HepG2 (cell line): ENCODE data around the gene UCN3. TPM values are rescaled to one million over a fixed set of nuclear protein-coding genes. Genes with fewer than 3 reads are reported as not detected.

Source experiments
- ATAC-seq: fragments of 200-7000 bp; cut with Tn5 transposase; 3 replicates; pipeline ENCODE4 v1.9.1; 2020; ENCODE audit warnings: mild to moderate bottlenecking, moderate library complexity
- BruUV-seq: library from RNA; stranded (reverse); fragments of 400-500 nt; replicated peaks from 2 replicates; lab custom pipeline; 2021; lab: Mats Ljungman, UMichigan
- CTCF ChIA-PET: fragments of 300-600 bp; formaldehyde crosslinking; extraction: SDS; loops from one replicate; lab custom pipeline; 2021; ENCODE audit warnings: low total read pairs, inconsistent platforms, low intra/inter-chr PET ratio; lab: Yijun Ruan, JAX
- POLR2A ChIA-PET: fragments of 350-600 bp; sonication (Branson Sonifier 250); formaldehyde crosslinking; loops from one replicate; lab custom pipeline; 2020; ENCODE audit warnings: antibody characterized with exemption, inconsistent platforms; lab: Yijun Ruan, JAX
- DNase-seq: peaks from one replicate; pipeline ENCODE4 v3.0.0-alpha.2; 2015; ENCODE audit warnings: low spot score
- FAIRE-seq: peaks from 3 replicates; lab custom pipeline; 2011; peaks lifted over from hg19 to GRCh38; lab: Jason Lieb, UNC
- H2AFZ ChIP-seq: one replicate; pipeline ENCODE4 v1.6.1; 2011; ENCODE audit warnings: low read length, inconsistent platforms
- H3K27ac ChIP-seq: fragments of 300-600 bp; 3 replicates; pipeline ENCODE4 v1.8.0; 2011; ENCODE audit warnings: mixed run types, mild to moderate bottlenecking, mixed read lengths, low read length, inconsistent platforms; ENCODE audit not compliant: insufficient read depth; ENCODE audit errors: extremely low read length
- H3K27me3 ChIP-seq, 2 experiments: fragments of 200-600 bp in 1 of 2; 2 replicates in 1 of 2; 3 replicates in 1 of 2; pipeline versions ENCODE4 v1.6.0 to v1.8.0; 2011; ENCODE audit warnings: low read length in 2 of 2, mild to moderate bottlenecking in 2 of 2, moderate library complexity in 2 of 2, inconsistent platforms in 1 of 2; ENCODE audit not compliant: insufficient read depth in 2 of 2, control insufficient read depth in 1 of 2
- H3K36me3 ChIP-seq, 2 experiments: fragments of 200-600 bp in 1 of 2; replicated peaks in 1 of 2; 2 replicates in 1 of 2; 3 replicates in 1 of 2; pipeline versions ENCODE4 v1.5.1 to v1.8.0; 2011; ENCODE audit warnings: low read length in 2 of 2, inconsistent platforms in 1 of 2; ENCODE audit not compliant: insufficient read depth in 2 of 2, control insufficient read depth in 1 of 2
- H3K4me1 ChIP-seq: 2 replicates; pipeline ENCODE4 v1.5.1; 2012; ENCODE audit warnings: low read length, inconsistent platforms; ENCODE audit not compliant: insufficient read depth
- H3K4me2 ChIP-seq: 2 replicates; pipeline ENCODE4 v1.6.0; 2011; ENCODE audit warnings: low read depth, low read length, inconsistent platforms
- H3K4me3 ChIP-seq, 3 experiments: fragments of 200-600 bp in 1 of 3; sonication (generic), shearing (Covaris generic) in 1 of 3; replicated peaks in 1 of 3; 2 replicates each; pipeline ENCODE4 v1.5.1; 2011 to 2016; ENCODE audit warnings: low read length in 3 of 3, inconsistent platforms in 2 of 3, low read depth in 2 of 3, mild to moderate bottlenecking in 2 of 3, control low read depth in 1 of 3, mixed read lengths in 1 of 3; ENCODE audit not compliant: insufficient read depth in 1 of 3
- H3K79me2 ChIP-seq: one replicate; pipeline ENCODE4 v1.6.1; 2011; ENCODE audit warnings: low read length, inconsistent platforms; ENCODE audit not compliant: insufficient read depth
- H3K9ac ChIP-seq: 2 replicates; pipeline ENCODE4 v1.6.0; 2011; ENCODE audit warnings: mild to moderate bottlenecking, low read depth, low read length, inconsistent platforms; ENCODE audit not compliant: insufficient read depth
- H3K9me3 ChIP-seq: 2 replicates; pipeline ENCODE4 v1.5.1; 2012; ENCODE audit warnings: mild to moderate bottlenecking, low read length
- H4K20me1 ChIP-seq: 2 replicates; pipeline ENCODE4 v1.6.0; 2011; ENCODE audit warnings: inconsistent platforms, mild to moderate bottlenecking, low read length, moderate library complexity; ENCODE audit not compliant: insufficient read depth
- ASH2L ChIP-seq: fragments of 300-600, 200-600 bp; sonication (generic); IDR thresholded peaks from 2 replicates; pipeline ENCODE4 v1.7.0; 2017; ENCODE audit warnings: low read depth, mild to moderate bottlenecking, moderate library complexity, mixed read lengths, low read length; ENCODE audit not compliant: insufficient read length
- CHD2 ChIP-seq: IDR thresholded peaks from 2 replicates; pipeline ENCODE4 v1.6.1; 2011; ENCODE audit warnings: low read depth, low read length, improper control_type of control experiment
- DNMT1 ChIP-seq: sonication (generic); formaldehyde crosslinking; IDR thresholded peaks from 2 replicates; pipeline ENCODE4 v1.5.1; 2020; ENCODE audit warnings: mild to moderate bottlenecking, missing genetic modification reagents
- ELF3 ChIP-seq: IDR thresholded peaks from 2 replicates; pipeline ENCODE4 v1.6.1; 2016; ENCODE audit warnings: missing genetic modification reagents, missing compliant biosample characterization
- FOXK2 ChIP-seq: fragments of 450-650 bp; IDR thresholded peaks from 2 replicates; pipeline ENCODE4 v1.6.1; 2016
- HNRNPK ChIP-seq: fragments of 200-400 bp; formaldehyde crosslinking; IDR thresholded peaks from 2 replicates; pipeline ENCODE4 v1.6.1; 2018; ENCODE audit warnings: low read length, low read depth, moderate library complexity, mild to moderate bottlenecking; ENCODE audit not compliant: poor library complexity, severe bottlenecking
- MTF2 ChIP-seq: sonication (generic); formaldehyde crosslinking; IDR thresholded peaks from 2 replicates; pipeline ENCODE4 v1.5.0; 2020; ENCODE audit warnings: missing genetic modification reagents, borderline replicate concordance
- PCBP2 ChIP-seq: fragments of 200-400 bp; formaldehyde crosslinking; optimal IDR thresholded peaks from 2 replicates; pipeline ENCODE3; 2018; ENCODE audit warnings: low read length, low read depth; ENCODE audit not compliant: poor library complexity, severe bottlenecking
- SIX4 ChIP-seq: sonication (generic); formaldehyde crosslinking; IDR thresholded peaks from 2 replicates; pipeline ENCODE4 v1.4.0; 2020; ENCODE audit warnings: missing genetic modification reagents
- TBL1XR1 ChIP-seq: fragments of 150-350 bp; IDR thresholded peaks from 2 replicates; pipeline ENCODE4 v1.6.1; 2014; ENCODE audit warnings: borderline replicate concordance, low read length; ENCODE audit not compliant: partially characterized antibody
- ZFP36L2 ChIP-seq: sonication (generic); formaldehyde crosslinking; IDR thresholded peaks from 2 replicates; pipeline ENCODE4 v1.4.0; 2020; ENCODE audit warnings: missing genetic modification reagents
- ZNF577 ChIP-seq: sonication (generic); formaldehyde crosslinking; IDR thresholded peaks from 2 replicates; pipeline ENCODE4 v1.4.0; 2020; ENCODE audit warnings: mild to moderate bottlenecking, low read depth, missing genetic modification reagents, borderline replicate concordance
- WGBS: methylation state at CpG from one replicate; pipeline ENCODE4 v1.1.6; 2017; ENCODE audit warnings: low lambda C conversion rate; 5-methylcytosine and 5-hydroxymethylcytosine counted together
- in situ Hi-C: cut with HindIII; loops from 2 replicates; pipeline ENCODE4 v1.10.0; 2017; ENCODE audit warnings: low pct_unique_long_range_greater_than_20kb; ENCODE audit not compliant: extremely low pct_ligation_motif_present
- intact Hi-C: fragments of 100-400 bp; cut with micrococcal nuclease; formaldehyde crosslinking; loops from one replicate; pipeline ENCODE4 v1.10.0; 2022; ENCODE audit not compliant: unreplicated experiment
- polyA plus RNA-seq, 8 experiments: library from polyadenylated mRNA; depleted of rRNA in 3 of 8; stranded (reverse) in 7 of 8; unstranded in 1 of 8; fragments of >200 nt; fragmentation: Illumina TruSeq in 4 of 8; extraction: Trizol in 4 of 8; gene quantifications; 2 replicates each; pipeline versions ENCODE4 v1.2.1 to v1.2.3, GENCODE V29; 2011 to 2016; ENCODE audit warnings: low read depth in 4 of 8, missing spikeins in 1 of 8, mixed read lengths in 1 of 8; ENCODE audit not compliant: insufficient read depth in 1 of 8
- total RNA-seq, 5 experiments: library from RNA; depleted of rRNA; stranded (reverse); fragments of >200 nt; fragmentation: Illumina TruSeq; extraction: Trizol; gene quantifications; 2 replicates each; pipeline ENCODE4 v1.2.3, GENCODE V29; 2016; ENCODE audit warnings: low read depth in 1 of 5
- TF ChIP-seq, protein P1 (sequence below): sonication (generic); formaldehyde crosslinking; IDR thresholded peaks from 2 replicates; pipeline ENCODE4 v1.5.1; 2020; ENCODE audit warnings: mild to moderate bottlenecking, missing genetic modification reagents, moderate library complexity
- TF ChIP-seq, protein P2 (sequence below): IDR thresholded peaks from 2 replicates; pipeline ENCODE4 v1.6.1; 2016
- TF ChIP-seq, protein P3 (sequence below), 2 experiments: sonication (generic) in 1 of 2; formaldehyde crosslinking in 1 of 2; IDR thresholded peaks; 2 replicates each; pipeline versions ENCODE4 v1.4.0 to v1.6.1; 2018 to 2020; ENCODE audit warnings: missing genetic modification reagents in 2 of 2, borderline replicate concordance in 1 of 2, low read depth in 1 of 2, mild to moderate bottlenecking in 1 of 2, missing biosample characterization in 1 of 2
- TF ChIP-seq, protein P4 (sequence below): sonication (generic); formaldehyde crosslinking; IDR thresholded peaks from 2 replicates; pipeline ENCODE4 v1.5.0; 2020; ENCODE audit warnings: mild to moderate bottlenecking, missing genetic modification reagents, borderline replicate concordance

Gene UCN3
- total and polyA plus RNA-seq, 2 of the 13 experiments (the other 11 are each of a cell fraction or from before 2014, with no cell fraction given), result not detected

DNA sequence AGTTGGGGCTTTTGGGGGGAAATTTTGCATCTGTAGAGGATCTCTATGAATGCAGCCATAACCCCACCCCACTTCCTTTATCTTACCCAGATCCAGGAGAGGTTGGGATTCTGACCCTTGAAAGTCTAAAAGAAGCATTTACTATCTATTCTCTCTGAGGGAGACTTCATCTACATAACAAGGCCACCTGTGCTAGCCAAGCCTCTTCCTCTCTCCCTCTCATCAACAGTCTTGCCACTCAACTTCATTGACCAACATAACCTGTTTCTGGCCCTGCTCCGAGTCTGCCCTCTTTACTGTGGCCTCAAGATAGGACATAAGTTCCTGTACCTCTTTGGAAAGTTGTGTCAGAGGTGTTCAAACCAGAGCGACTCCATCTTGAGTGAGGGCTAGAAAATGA lies 20.5 kb downstream of the UCN3 start:
- H3K79me2 ChIP-seq, result no peaks in the 10 kb centered on the region
- no peak overlapping the region for H2AFZ ChIP-seq
- CTCF ChIA-PET, result no interaction called here
- no peak for ATAC-seq
- POLR2A ChIA-PET, result no interaction called here
- FAIRE-seq, result no peak
- no peaks in the 10 kb centered on the region for H3K27me3 ChIP-seq
- DNase-seq, result no peak
- BruUV-seq, result no TSS peak
- in situ Hi-C loops (loop anchor here (10.0 to 25.0 kb wide), 2 partner anchors 400 to 548 kb away; partner anchors contain the start of gene AKR1E2), intact Hi-C loops (loop anchor here (2.0 kb wide), 1 partner anchor 570 kb away; no protein-coding TSS in a partner anchor)
- no peak overlapping the region for H3K4me2 ChIP-seq
- no peak overlapping the region for H3K27ac ChIP-seq
- no peaks in the 10 kb centered on the region for H3K4me1 ChIP-seq
- H3K4me3 ChIP-seq, result no peak overlapping the region
- H3K36me3 ChIP-seq, result no peaks in the 10 kb centered on the region
- 64% methylated on average over 2 of the region's 2 CpGs for WGBS
- no peaks in the 10 kb centered on the region for H4K20me1 ChIP-seq
- H3K9me3 ChIP-seq, result peaks cover 13% of the 10 kb centered on the region
- H3K9ac ChIP-seq, result no peak overlapping the region
- TF ChIP-seq FOXK2 (no peak), ZFP36L2 (CRISPR knock-in tag) (no peak), HNRNPK (no peak), ELF3 (CRISPR knock-in tag) (no peak), MTF2 (CRISPR knock-in tag) (no peak), PCBP2 (no peak), ZNF577 (no peak), ASH2L (no peak), DNMT1 (no peak), SIX4 (no peak), CHD2 (no peak), TBL1XR1 (no peak)
- TF ChIP-seq, protein P1, sequence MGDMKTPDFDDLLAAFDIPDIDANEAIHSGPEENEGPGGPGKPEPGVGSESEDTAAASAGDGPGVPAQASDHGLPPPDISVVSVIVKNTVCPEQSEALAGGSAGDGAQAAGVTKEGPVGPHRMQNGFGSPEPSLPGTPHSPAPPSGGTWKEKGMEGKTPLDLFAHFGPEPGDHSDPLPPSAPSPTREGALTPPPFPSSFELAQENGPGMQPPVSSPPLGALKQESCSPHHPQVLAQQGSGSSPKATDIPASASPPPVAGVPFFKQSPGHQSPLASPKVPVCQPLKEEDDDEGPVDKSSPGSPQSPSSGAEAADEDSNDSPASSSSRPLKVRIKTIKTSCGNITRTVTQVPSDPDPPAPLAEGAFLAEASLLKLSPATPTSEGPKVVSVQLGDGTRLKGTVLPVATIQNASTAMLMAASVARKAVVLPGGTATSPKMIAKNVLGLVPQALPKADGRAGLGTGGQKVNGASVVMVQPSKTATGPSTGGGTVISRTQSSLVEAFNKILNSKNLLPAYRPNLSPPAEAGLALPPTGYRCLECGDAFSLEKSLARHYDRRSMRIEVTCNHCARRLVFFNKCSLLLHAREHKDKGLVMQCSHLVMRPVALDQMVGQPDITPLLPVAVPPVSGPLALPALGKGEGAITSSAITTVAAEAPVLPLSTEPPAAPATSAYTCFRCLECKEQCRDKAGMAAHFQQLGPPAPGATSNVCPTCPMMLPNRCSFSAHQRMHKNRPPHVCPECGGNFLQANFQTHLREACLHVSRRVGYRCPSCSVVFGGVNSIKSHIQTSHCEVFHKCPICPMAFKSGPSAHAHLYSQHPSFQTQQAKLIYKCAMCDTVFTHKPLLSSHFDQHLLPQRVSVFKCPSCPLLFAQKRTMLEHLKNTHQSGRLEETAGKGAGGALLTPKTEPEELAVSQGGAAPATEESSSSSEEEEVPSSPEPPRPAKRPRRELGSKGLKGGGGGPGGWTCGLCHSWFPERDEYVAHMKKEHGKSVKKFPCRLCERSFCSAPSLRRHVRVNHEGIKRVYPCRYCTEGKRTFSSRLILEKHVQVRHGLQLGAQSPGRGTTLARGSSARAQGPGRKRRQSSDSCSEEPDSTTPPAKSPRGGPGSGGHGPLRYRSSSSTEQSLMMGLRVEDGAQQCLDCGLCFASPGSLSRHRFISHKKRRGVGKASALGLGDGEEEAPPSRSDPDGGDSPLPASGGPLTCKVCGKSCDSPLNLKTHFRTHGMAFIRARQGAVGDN, result no peak
- TF ChIP-seq, protein P2, sequence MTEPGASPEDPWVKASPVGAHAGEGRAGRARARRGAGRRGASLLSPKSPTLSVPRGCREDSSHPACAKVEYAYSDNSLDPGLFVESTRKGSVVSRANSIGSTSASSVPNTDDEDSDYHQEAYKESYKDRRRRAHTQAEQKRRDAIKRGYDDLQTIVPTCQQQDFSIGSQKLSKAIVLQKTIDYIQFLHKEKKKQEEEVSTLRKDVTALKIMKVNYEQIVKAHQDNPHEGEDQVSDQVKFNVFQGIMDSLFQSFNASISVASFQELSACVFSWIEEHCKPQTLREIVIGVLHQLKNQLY (CRISPR knock-in tag), result no peak
- TF ChIP-seq, protein P3, sequence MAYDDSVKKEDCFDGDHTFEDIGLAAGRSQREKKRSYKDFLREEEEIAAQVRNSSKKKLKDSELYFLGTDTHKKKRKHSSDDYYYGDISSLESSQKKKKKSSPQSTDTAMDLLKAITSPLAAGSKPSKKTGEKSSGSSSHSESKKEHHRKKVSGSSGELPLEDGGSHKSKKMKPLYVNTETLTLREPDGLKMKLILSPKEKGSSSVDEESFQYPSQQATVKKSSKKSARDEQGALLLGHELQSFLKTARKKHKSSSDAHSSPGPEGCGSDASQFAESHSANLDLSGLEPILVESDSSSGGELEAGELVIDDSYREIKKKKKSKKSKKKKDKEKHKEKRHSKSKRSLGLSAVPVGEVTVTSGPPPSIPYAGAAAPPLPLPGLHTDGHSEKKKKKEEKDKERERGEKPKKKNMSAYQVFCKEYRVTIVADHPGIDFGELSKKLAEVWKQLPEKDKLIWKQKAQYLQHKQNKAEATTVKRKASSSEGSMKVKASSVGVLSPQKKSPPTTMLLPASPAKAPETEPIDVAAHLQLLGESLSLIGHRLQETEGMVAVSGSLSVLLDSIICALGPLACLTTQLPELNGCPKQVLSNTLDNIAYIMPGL (CRISPR knock-in tag; IDR thresholded peaks at IDR 0.05; ENCODE audit: borderline replicate concordance in 1 of 2, low read depth in 1 of 2), result no peak
- TF ChIP-seq, protein P4, sequence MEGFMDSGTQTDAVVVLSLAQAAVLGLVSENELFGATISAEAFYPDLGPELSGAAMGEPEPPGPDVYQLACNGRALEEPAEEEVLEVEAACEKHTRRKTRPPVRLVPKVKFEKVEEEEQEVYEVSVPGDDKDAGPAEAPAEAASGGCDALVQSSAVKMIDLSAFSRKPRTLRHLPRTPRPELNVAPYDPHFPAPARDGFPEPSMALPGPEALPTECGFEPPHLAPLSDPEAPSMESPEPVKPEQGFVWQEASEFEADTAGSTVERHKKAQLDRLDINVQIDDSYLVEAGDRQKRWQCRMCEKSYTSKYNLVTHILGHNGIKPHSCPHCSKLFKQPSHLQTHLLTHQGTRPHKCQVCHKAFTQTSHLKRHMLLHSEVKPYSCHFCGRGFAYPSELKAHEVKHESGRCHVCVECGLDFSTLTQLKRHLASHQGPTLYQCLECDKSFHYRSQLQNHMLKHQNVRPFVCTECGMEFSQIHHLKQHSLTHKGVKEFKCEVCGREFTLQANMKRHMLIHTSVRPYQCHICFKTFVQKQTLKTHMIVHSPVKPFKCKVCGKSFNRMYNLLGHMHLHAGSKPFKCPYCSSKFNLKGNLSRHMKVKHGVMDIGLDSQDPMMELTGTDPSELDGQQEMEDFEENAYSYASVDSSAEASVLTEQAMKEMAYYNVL (CRISPR knock-in tag), result no peak
